LNCaP clone FGC (cell line): ENCODE measurements around the gene KLHL18.

Experiments used
- DNase-seq: peaks from one replicate; pipeline ENCODE4 v3.0.0-alpha.2; 2011; ENCODE audit warnings: low read depth
- H3K4me3 ChIP-seq: 2 replicates; pipeline ENCODE4 v1.5.1; 2011; ENCODE audit warnings: mild to moderate bottlenecking, low read depth, low read length, control low read depth
- CTCF ChIP-seq: IDR thresholded peaks from 2 replicates; pipeline ENCODE4 v1.5.1; 2012; ENCODE audit warnings: mild to moderate bottlenecking; ENCODE audit not compliant: control insufficient read depth, insufficient read depth; ENCODE audit errors: extremely low read depth

The KLHL18 gene

GRCh38 chr3:47380026-47380600 is 97.4 kb downstream of the KLHL18 start:
- DNase-seq = no peak
- no peak for TF ChIP-seq CTCF

DNA sequence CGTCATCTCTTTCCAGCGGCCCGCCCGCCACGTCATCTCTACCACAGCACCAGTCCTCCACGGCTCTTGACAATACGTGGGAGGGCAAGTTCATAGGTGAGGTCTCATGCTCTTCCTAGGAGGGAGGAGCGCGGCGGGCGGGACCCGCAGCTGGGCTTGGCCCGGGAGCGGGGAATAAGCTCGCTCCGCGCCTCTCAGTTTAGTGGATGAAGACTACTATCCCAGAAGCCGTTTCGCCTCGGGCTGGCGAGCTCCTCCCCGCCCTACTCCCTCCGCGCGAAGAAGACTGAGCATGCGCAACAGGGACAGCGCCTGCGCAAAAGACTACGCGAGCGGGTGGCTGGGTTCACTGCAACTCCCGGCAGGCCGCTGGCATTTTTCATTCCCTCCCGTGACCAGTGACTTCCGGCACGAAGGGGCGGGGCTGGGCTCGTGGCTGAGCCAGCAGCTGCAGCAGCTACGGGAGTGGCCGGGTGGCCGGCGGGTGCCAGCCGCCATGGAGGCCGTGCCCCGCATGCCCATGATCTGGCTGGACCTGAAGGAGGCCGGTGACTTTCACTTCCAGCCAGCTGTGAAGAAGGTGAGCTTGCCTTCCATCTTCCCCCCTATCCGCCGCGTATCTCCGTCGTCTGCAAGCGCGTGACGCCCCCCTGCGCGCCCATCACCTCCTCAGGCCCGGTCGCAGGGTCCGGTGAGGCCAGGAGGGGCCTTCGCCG is 98.0 kb downstream of the KLHL18 start, which contains the start of gene PTPN23:
Gene PTPN23, plus strand, starts transcription at position 421 of the 716 bp plus-strand sequence. Its CDS starts 76 bp downstream, at position 497.
- DNase-seq = peak; percentile 98
- H3K4me3 ChIP-seq = peak within 1 kb of the TSS; percentile 98
- TF ChIP-seq CTCF = no peak

More at GRCh38 chr3:47380026-47380600, 97.4 kb downstream of the KLHL18 start:
- peak overlapping the region; percentile 98 for H3K4me3 ChIP-seq

DNA sequence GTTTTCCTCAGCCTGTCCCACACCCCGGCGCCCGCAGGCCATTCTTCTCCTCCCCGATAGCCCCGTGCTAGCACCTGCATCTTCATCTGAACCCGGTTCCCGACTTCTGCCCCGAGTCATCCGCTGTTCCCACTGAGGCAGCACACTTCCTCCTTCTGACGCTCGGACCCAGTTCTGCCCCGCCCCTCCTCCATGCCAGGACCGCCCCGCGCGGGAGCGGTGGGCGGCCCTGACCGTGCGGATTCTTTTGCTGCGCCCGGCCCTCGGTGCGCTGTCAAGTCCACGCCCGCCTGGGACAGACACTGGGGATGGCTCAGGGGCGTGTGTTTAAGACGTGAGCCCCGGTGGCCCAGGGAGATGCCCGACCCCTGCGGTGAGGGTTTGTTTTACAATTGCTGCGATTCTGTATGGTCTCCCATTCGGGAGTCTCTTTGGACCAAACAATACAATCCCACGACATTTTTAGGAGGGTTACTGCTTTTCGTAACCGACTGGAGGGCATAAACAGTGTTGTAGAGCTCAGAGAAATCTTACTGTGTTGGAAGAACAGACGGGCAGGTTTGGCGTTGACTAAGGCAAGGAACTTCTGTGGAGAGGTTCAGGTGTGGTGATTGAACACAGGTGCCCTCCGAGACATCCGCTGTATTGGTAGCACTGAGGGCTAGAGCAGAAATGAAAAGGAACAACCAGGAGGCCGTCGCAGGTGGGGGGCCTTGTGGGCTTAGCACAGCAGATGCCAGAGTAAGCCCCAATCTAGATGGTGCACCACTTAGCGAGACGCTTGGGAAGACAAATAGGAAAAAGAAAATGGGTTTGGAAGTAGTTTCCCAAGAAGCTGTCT is 98.8 kb downstream of the KLHL18 start:
- peak overlapping the region; percentile 98 for H3K4me3 ChIP-seq
- DNase-seq = no peak
- no peak for TF ChIP-seq CTCF

- no peak overlapping the region for H3K4me3 ChIP-seq
- no peak for DNase-seq
- TF ChIP-seq CTCF = no peak
Measured at GRCh38 chr3:47384425-47384824, 101.7 kb downstream of the KLHL18 start.

- DNase-seq = no peak
- no peak for TF ChIP-seq CTCF
- H3K4me3 ChIP-seq = no peak overlapping the region
Measured at GRCh38 chr3:47385007-47385406, 102.3 kb downstream of the KLHL18 start.

DNA sequence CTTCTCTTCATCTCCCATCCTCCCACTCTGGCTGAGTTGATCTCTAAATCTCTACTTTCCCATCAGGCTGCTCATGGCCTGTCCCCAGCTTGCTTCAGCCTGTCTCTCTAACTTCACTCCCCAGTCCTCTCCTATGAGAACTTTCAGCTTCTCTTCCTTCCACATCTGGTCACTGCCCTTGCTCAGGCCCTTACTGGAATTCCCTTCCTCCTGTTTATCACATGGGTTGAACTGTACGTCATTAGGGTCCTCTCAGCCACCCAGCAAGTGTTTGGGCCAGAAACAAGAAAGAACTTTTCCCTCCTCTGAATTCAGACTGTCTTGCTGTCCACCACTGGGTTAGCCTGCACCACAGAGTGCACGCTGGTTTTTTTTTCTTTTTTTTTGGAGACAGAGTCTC is 103.1 kb downstream of the KLHL18 start:
- H3K4me3 ChIP-seq = no peak overlapping the region
- no peak for TF ChIP-seq CTCF
- no peak for DNase-seq
